ENCODE results near the gene RNF111.
A peak's percentile ranks its signal among the peaks of the same experiment; 100 is the strongest.
"Not testable (repeated sequence)": the region's sequence is repeated elsewhere in the genome, so short reads cannot be mapped to it uniquely, and the experiment has no call there.

RNF111 gene

DNA sequence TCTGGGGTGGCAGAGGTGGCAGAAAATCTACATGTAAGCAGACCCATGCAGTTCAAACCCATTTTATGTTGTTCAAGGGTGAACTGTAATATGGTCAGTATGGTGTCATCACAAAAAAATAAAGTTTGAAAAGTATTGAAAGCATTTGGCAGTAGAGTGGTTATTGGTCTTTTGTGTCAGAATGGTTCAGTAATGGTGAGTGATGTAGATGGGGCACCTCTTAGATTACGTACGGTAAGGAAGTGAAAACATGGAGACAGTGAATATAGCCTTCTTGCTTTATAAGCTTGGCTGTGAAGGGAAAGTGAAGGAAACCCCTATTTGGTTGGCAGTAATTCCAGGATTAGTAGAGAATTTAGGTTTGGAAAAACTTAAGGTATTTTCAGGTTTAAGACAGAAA, 100.3 kb downstream of the RNF111 start:
- Mint-ChIP-seq H3K4me3 (no peak overlapping the region), H3K27ac (no peak overlapping the region), H3K9me3 (no peaks in the 10 kb centered on the region), H3K27me3 (no peaks in the 10 kb centered on the region), H3K4me1 (no peaks in the 10 kb centered on the region)
- DNase-seq = no peak
- no peak for ATAC-seq

- DNase-seq (no peak), ATAC-seq (no peak)
- Mint-ChIP-seq H3K4me1 (peaks cover 11% of the 10 kb centered on the region), H3K27ac (no peak overlapping the region), H3K4me3 (no peak overlapping the region), H3K9me3 (no peaks in the 10 kb centered on the region), H3K27me3 (no peaks in the 10 kb centered on the region)
Measured at GRCh38 chr15:59094077-59094476, 106.6 kb downstream of the RNF111 start.

GRCh38 chr15:59096429-59096828, 109.0 kb downstream of the RNF111 start:
- Mint-ChIP-seq H3K4me3 (no peak overlapping the region), H3K4me1 (peaks cover 20% of the 10 kb centered on the region)
- no peak for ATAC-seq

GRCh38 chr15:59099162-59099685, 111.8 kb downstream of the RNF111 start:
- H3K27ac Mint-ChIP-seq = peak overlapping the region in 1 of 2 donors; percentile 93

More at GRCh38 chr15:59096429-59096828, 109.0 kb downstream of the RNF111 start:
- no peak for DNase-seq
- Mint-ChIP-seq H3K27me3 (no peaks in the 10 kb centered on the region), H3K27ac (no peak overlapping the region), H3K9me3 (no peaks in the 10 kb centered on the region)

DNA sequence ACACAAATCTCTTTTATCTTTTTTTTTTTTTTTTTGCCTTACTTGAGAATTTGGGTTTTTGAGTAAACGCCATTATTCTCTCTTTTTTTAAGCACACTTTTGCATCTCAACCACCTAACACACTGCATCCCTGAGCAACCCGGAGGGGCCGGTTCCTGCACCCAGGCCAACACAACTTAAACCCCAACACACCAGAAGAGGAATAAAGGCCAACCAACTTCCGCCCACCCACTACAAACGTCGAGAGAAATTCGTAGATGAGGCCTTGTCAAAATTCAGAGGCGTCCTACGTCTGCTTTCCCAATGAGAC, 117.1 kb downstream of the RNF111 start:
- peak overlapping the region; percentile 99 to 100 for H3K27ac Mint-ChIP-seq
- H3K27me3 Mint-ChIP-seq = no peaks in the 10 kb centered on the region
- peaks cover 20% of the 10 kb centered on the region for H3K4me1 Mint-ChIP-seq
- DNase-seq (no peak), ATAC-seq (no peak)
- H3K9me3 Mint-ChIP-seq = no peaks in the 10 kb centered on the region
- peak overlapping the region; percentile 91 to 94 for H3K4me3 Mint-ChIP-seq

More at GRCh38 chr15:59099162-59099685, 111.8 kb downstream of the RNF111 start:
- H3K9me3 Mint-ChIP-seq = no peaks in the 10 kb centered on the region
- H3K4me3 Mint-ChIP-seq = peak overlapping the region in 1 of 2 donors; percentile 45
- peaks cover 23% of the 10 kb centered on the region for H3K4me1 Mint-ChIP-seq
- ATAC-seq (no peak), DNase-seq (no peak)
- H3K27me3 Mint-ChIP-seq = no peaks in the 10 kb centered on the region

GRCh38 chr15:59104912-59105732, 117.7 kb downstream of the RNF111 start, which contains the start of gene CCNB2:
Gene CCNB2 (plus strand): TSS chr15:59105146. CDS start chr15:59105269, 123 bp downstream.
- peaks cover 16% of the 10 kb centered on the region for H3K4me1 Mint-ChIP-seq
- DNase-seq (peak; percentile 80 to 88), ATAC-seq (peak; percentile 99)
- peak within 1 kb of the TSS; percentile 91 to 94 for H3K4me3 Mint-ChIP-seq
- H3K27ac Mint-ChIP-seq = peak within 1 kb of the TSS; percentile 99 to 100
- H3K9me3 Mint-ChIP-seq = no peaks in the 10 kb centered on the region
- H3K27me3 Mint-ChIP-seq = no peaks in the 10 kb centered on the region

- no peak for ATAC-seq
- Mint-ChIP-seq H3K4me3 (peak overlapping the region; percentile 91 to 94), H3K27ac (peak overlapping the region; percentile 99 to 100)
Measured at GRCh38 chr15:59105854-59106253, 118.4 kb downstream of the RNF111 start.

DNA sequence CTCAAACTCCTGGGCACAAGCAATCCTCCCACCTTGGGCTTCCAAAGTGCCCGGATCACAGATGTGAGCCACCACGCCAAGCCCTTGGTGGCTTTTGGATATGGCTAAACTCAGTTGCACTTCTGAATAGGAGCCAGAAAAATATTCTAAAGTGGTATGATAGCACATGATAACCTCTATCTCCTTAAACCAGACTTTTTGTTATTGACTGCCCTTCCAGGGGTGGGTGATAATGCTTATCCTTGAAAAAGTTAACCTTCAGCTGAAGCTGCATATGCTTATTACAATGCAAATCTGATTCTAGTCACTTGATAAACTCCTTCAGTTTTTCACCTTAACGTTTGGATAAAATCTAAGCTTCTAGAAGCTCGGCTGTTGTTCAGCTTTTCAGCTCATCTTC, 123.8 kb downstream of the RNF111 start:
- no peaks in the 10 kb centered on the region for H3K9me3 Mint-ChIP-seq
- H3K27me3 Mint-ChIP-seq = no peaks in the 10 kb centered on the region
- no peak overlapping the region for H3K4me3 Mint-ChIP-seq
- H3K27ac Mint-ChIP-seq = no peak overlapping the region
- ATAC-seq (no peak), DNase-seq (no peak)
- peaks cover 4% of the 10 kb centered on the region for H3K4me1 Mint-ChIP-seq

More at GRCh38 chr15:59105854-59106253, 118.4 kb downstream of the RNF111 start:
- H3K4me1 Mint-ChIP-seq = peaks cover 20% of the 10 kb centered on the region
- no peaks in the 10 kb centered on the region for H3K9me3 Mint-ChIP-seq
- H3K27me3 Mint-ChIP-seq = no peaks in the 10 kb centered on the region
- DNase-seq = no peak

DNA sequence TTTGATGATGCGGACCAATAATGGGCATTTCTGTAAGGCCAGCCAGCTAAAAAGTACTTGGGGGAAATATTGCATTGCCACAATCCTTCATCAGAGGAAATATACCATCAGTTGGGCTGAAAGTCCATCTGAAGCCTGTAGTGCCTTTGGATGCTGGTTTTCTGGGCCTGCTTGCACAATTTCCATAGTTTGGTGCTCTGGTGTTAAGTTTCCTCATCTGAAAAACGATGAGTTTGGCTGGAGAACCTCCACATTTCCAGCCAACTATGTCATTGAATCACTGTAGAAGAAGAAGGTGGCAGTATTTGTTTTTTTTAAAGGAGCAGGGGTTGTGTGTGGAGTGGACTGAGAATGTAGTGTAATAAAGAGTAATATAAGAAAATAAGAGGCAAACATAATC, 127.6 kb downstream of the RNF111 start:
- Mint-ChIP-seq H3K27me3 (no peaks in the 10 kb centered on the region), H3K4me1 (peaks cover 4% of the 10 kb centered on the region), H3K27ac (no peak overlapping the region), H3K4me3 (no peak overlapping the region), H3K9me3 (no peaks in the 10 kb centered on the region)
- ATAC-seq (no peak), DNase-seq (no peak)

GRCh38 chr15:59116141-59116540, 128.7 kb downstream of the RNF111 start:
- ATAC-seq (no peak), DNase-seq (no peak)
- Mint-ChIP-seq H3K27ac (no peak overlapping the region), H3K9me3 (no peaks in the 10 kb centered on the region), H3K27me3 (no peaks in the 10 kb centered on the region), H3K4me1 (no peaks in the 10 kb centered on the region), H3K4me3 (no peak overlapping the region)

DNA sequence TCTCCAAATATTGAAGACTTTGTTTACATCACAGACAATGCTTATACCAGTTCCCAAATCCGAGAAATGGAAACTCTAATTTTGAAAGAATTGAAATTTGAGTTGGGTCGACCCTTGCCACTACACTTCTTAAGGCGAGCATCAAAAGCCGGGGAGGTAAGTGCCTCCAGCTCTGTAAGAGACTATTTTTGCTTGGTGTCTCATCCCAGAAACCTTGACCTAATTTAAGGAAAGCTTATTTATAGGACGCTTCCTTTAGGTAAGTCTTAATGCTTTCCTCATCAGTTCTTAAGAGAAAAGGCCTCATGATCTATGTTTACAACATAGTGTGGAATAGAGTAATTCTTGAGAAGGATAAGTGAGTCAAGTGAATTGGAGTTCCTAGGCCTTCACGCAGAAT, 129.3 kb downstream of the RNF111 start:
- DNase-seq (no peak), ATAC-seq (no peak)
- Mint-ChIP-seq H3K27me3 (no peaks in the 10 kb centered on the region), H3K4me1 (no peaks in the 10 kb centered on the region), H3K9me3 (no peaks in the 10 kb centered on the region), H3K4me3 (no peak overlapping the region), H3K27ac (no peak overlapping the region)

- no peaks in the 10 kb centered on the region for H3K27me3 Mint-ChIP-seq
- ATAC-seq = no peak
- DNase-seq = no peak
- no peaks in the 10 kb centered on the region for H3K9me3 Mint-ChIP-seq
- no peaks in the 10 kb centered on the region for H3K4me1 Mint-ChIP-seq
- no peak overlapping the region for H3K27ac Mint-ChIP-seq
- no peak overlapping the region for H3K4me3 Mint-ChIP-seq
Measured at GRCh38 chr15:59119625-59120024, 132.2 kb downstream of the RNF111 start.

GRCh38 chr15:59120937-59121336, 133.5 kb downstream of the RNF111 start:
- no peak overlapping the region for H3K27ac Mint-ChIP-seq
- H3K4me3 Mint-ChIP-seq = no peak overlapping the region
- no peaks in the 10 kb centered on the region for H3K27me3 Mint-ChIP-seq
- no peaks in the 10 kb centered on the region for H3K9me3 Mint-ChIP-seq
- DNase-seq (no peak), ATAC-seq (no peak)
- no peaks in the 10 kb centered on the region for H3K4me1 Mint-ChIP-seq

DNA sequence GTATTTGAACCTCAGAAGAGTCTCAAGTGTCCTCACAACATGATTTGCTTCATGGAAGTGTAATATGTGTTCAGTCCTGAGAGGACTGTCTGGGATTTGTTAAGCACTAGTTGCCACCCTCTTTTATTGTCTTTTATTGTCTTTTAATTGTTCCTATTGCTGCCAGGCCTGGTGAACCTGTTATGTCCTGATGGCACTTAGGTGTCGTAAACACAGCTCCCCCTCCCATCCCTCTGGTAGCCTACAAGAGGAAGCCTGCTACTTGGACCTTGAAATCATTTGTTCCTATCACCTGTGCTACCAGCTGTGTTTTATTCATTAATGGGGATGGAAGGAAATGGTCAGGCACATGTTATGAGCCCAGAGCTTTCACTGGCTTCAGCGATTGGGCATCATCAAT, 136.8 kb downstream of the RNF111 start:
- Mint-ChIP-seq H3K9me3 (peaks cover 3 to 12% of the 10 kb centered on the region in 2 donors), H3K4me1 (no peaks in the 10 kb centered on the region), H3K27me3 (no peaks in the 10 kb centered on the region), H3K27ac (peak overlapping the region in 1 of 2 donors; percentile 35), H3K4me3 (no peak overlapping the region)
- DNase-seq (no peak), ATAC-seq (no peak)

- DNase-seq, H3K27ac Mint-ChIP-seq, ATAC-seq, H3K27me3 Mint-ChIP-seq, H3K4me3 Mint-ChIP-seq, H3K4me1 Mint-ChIP-seq: not testable (repeated sequence)
- H3K9me3 Mint-ChIP-seq = peaks cover 7 to 25% of the 10 kb centered on the region in 2 donors
Measured at GRCh38 chr15:59125683-59126082, 138.2 kb downstream of the RNF111 start.

DNA sequence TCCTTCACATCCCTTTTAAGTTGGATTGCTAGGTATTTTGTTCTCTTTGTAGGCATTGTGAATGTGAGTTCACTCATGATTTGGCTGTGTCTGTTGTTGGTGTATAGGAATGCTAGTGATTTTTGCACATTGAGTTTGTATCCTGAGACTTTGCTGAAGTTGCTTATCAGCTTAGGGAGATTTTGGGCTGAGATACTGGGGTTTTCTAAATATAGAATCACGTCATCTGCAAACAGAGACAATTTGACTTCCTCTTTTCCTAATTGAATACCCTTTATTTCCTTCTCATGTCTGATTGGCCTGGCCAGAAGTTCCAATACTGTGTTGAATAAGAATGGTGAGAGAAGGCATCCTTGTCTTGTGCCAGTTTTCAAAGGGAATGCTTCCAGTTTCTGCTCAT, 139.8 kb downstream of the RNF111 start:
- Mint-ChIP-seq H3K9me3 (peaks cover 7 to 25% of the 10 kb centered on the region in 2 donors), H3K27ac (peak overlapping the region in 1 of 2 donors; percentile 4)
- not testable (repeated sequence) for H3K27me3 Mint-ChIP-seq, H3K4me3 Mint-ChIP-seq, DNase-seq, ATAC-seq, H3K4me1 Mint-ChIP-seq

Data from stimulated activated naive CD8-positive, alpha-beta T cell treated with anti-CD3 and anti-CD28 coated beads, Interleukin-15, amount 100 ng/mL, for 72 hours (primary cell).